NCI-H748 treated with DMSO at 0.1 percent for 48 hours (cell line): ENCODE measurements around the gene EHMT1.

Source experiments
- DNase-seq: peaks from one replicate; lab custom pipeline; 2025; lab: John Stamatoyannopoulos, UW

EHMT1 gene

GRCh38 chr9:137787786-137788505 is 169.1 kb downstream of the EHMT1 start:
- DNase-seq = no peak

- no peak for DNase-seq
Observed at GRCh38 chr9:137788561-137789294, 169.9 kb downstream of the EHMT1 start.

- DNase-seq = no peak
Observed at GRCh38 chr9:137789295-137789895, 170.6 kb downstream of the EHMT1 start.

GRCh38 chr9:137791947-137792346 is 173.1 kb downstream of the EHMT1 start:
- no peak for DNase-seq

GRCh38 chr9:137793196-137793841 is 174.5 kb downstream of the EHMT1 start:
- no peak for DNase-seq

GRCh38 chr9:137795156-137795666 is 176.4 kb downstream of the EHMT1 start:
- no peak for DNase-seq

- no peak for DNase-seq
Observed at GRCh38 chr9:137797206-137798120, 178.7 kb downstream of the EHMT1 start.

GRCh38 chr9:137798142-137798541 is 179.3 kb downstream of the EHMT1 start:
- no peak for DNase-seq

GRCh38 chr9:137798901-137799629 is 180.3 kb downstream of the EHMT1 start:
- DNase-seq = no peak

- no peak for DNase-seq
Observed at GRCh38 chr9:137799630-137799983, 180.8 kb downstream of the EHMT1 start.

GRCh38 chr9:137800196-137801022 is 181.6 kb downstream of the EHMT1 start:
- no peak for DNase-seq

- no peak for DNase-seq
Observed at GRCh38 chr9:137801023-137801319, 182.2 kb downstream of the EHMT1 start.

GRCh38 chr9:137802021-137802420 is 183.2 kb downstream of the EHMT1 start:
- no peak for DNase-seq

GRCh38 chr9:137802521-137803243 is 183.9 kb downstream of the EHMT1 start:
- no peak for DNase-seq

GRCh38 chr9:137804908-137805630 is 186.3 kb downstream of the EHMT1 start:
- no peak for DNase-seq

GRCh38 chr9:137807721-137808703 is 189.2 kb downstream of the EHMT1 start:
- DNase-seq = no peak

GRCh38 chr9:137809040-137809576 is 190.3 kb downstream of the EHMT1 start:
- DNase-seq = no peak
